H9 (cell line): ENCODE measurements around the gene CACNA1G. TPM values are rescaled to one million over a fixed set of nuclear protein-coding genes. Genes with fewer than 3 reads are reported as not detected.

ENCODE experiments used
- DNase-seq: peaks from one replicate; pipeline ENCODE4 v3.0.0-alpha.2; 2017
- H2AFZ ChIP-seq: one replicate; pipeline ENCODE4 v1.6.1; 2013; ENCODE audit warnings: mild to moderate bottlenecking, low read length, control low read depth, moderate library complexity
- H2AK5ac ChIP-seq: 2 replicates; pipeline ENCODE4 v1.6.1; 2013; ENCODE audit warnings: low read length, control low read depth, mixed read lengths; ENCODE audit not compliant: insufficient read length
- H2BK120ac ChIP-seq: one replicate; pipeline ENCODE4 v1.6.1; 2013; ENCODE audit warnings: low read depth, mild to moderate bottlenecking, low read length, control low read depth, inconsistent platforms; ENCODE audit not compliant: poor library complexity, severe bottlenecking
- H2BK12ac ChIP-seq: 2 replicates; pipeline ENCODE4 v1.6.1; 2013; ENCODE audit warnings: low read length, control low read depth, mixed read lengths, low read depth; ENCODE audit not compliant: insufficient read length
- H2BK15ac ChIP-seq: 2 replicates; pipeline ENCODE4 v1.6.1; 2013; ENCODE audit warnings: low read depth, low read length, control low read depth
- H2BK20ac ChIP-seq: one replicate; pipeline ENCODE4 v1.6.1; 2013; ENCODE audit warnings: low read depth, mild to moderate bottlenecking, low read length, control low read depth, inconsistent platforms; ENCODE audit not compliant: poor library complexity, severe bottlenecking
- H2BK5ac ChIP-seq: 2 replicates; pipeline ENCODE4 v1.6.1; 2013; ENCODE audit warnings: low read length, control low read depth, mixed read lengths; ENCODE audit not compliant: insufficient read length
- H3K14ac ChIP-seq: 2 replicates; pipeline ENCODE4 v1.6.1; 2013; ENCODE audit warnings: low read length, control low read depth; ENCODE audit not compliant: insufficient read depth
- H3K18ac ChIP-seq: 2 replicates; pipeline ENCODE4 v1.6.1; 2013; ENCODE audit warnings: low read depth, mild to moderate bottlenecking, mixed read lengths, low read length, control low read depth; ENCODE audit not compliant: insufficient read length
- H3K23ac ChIP-seq: 2 replicates; pipeline ENCODE4 v1.6.1; 2013; ENCODE audit warnings: low read length, control low read depth, mixed read lengths, low read depth; ENCODE audit not compliant: insufficient read length
- H3K23me2 ChIP-seq: 2 replicates; pipeline ENCODE4 v1.6.1; 2013; ENCODE audit warnings: low read depth, mild to moderate bottlenecking, mixed read lengths, low read length, control low read depth; ENCODE audit not compliant: insufficient read length, poor library complexity, severe bottlenecking
- H3K27ac ChIP-seq: 2 replicates; pipeline ENCODE4 v1.5.1; 2013; ENCODE audit warnings: low read length, control low read depth, mixed read lengths, low read depth; ENCODE audit not compliant: insufficient read length
- H3K27me3 ChIP-seq: 2 replicates; pipeline ENCODE4 v1.6.1; 2013; ENCODE audit warnings: low read length, control low read depth, inconsistent platforms; ENCODE audit not compliant: insufficient read depth
- H3K4ac ChIP-seq: 2 replicates; pipeline ENCODE4 v1.6.1; 2013; ENCODE audit warnings: low read depth, mild to moderate bottlenecking, control low read depth, inconsistent platforms, low read length, moderate library complexity
- H3K4me1 ChIP-seq: 2 replicates; pipeline ENCODE4 v1.6.1; 2013; ENCODE audit warnings: low read length, control low read depth, inconsistent platforms; ENCODE audit not compliant: insufficient read depth
- H3K4me2 ChIP-seq: 2 replicates; pipeline ENCODE4 v1.6.1; 2013; ENCODE audit warnings: low read length, control low read depth, mixed read lengths; ENCODE audit not compliant: insufficient read length, insufficient read depth
- H3K56ac ChIP-seq: 2 replicates; pipeline ENCODE4 v1.6.1; 2013; ENCODE audit warnings: low read depth, mild to moderate bottlenecking, mixed read lengths, low read length, control low read depth; ENCODE audit not compliant: insufficient read length
- H3K79me1 ChIP-seq: 2 replicates; pipeline ENCODE4 v1.6.1; 2013; ENCODE audit warnings: low read depth, mild to moderate bottlenecking, moderate library complexity, low read length, control low read depth, inconsistent platforms; ENCODE audit not compliant: insufficient read depth, poor library complexity, severe bottlenecking
- H3K79me2 ChIP-seq: 2 replicates; pipeline ENCODE4 v1.6.1; 2013; ENCODE audit warnings: low read length, control low read depth, inconsistent platforms; ENCODE audit not compliant: insufficient read depth
- H3K9ac ChIP-seq: 2 replicates; pipeline ENCODE4 v1.6.1; 2013; ENCODE audit warnings: low read length, control low read depth, mixed read lengths; ENCODE audit not compliant: insufficient read length; ENCODE audit errors: extremely low read depth
- H3K9me3 ChIP-seq: one replicate; pipeline ENCODE4 v1.6.1; 2013; ENCODE audit warnings: low read depth, low read length, inconsistent platforms; ENCODE audit not compliant: control insufficient read depth
- H3T11ph ChIP-seq: one replicate; pipeline ENCODE4 v1.6.1; 2013; ENCODE audit warnings: mild to moderate bottlenecking, low read length, control low read depth, inconsistent platforms
- H4K20me1 ChIP-seq: one replicate; pipeline ENCODE4 v1.6.1; 2013; ENCODE audit not compliant: control insufficient read depth, insufficient read length, insufficient read depth
- H4K5ac ChIP-seq: 2 replicates; pipeline ENCODE4 v1.6.1; 2013; ENCODE audit warnings: low read depth, mild to moderate bottlenecking, mixed read lengths, low read length, control low read depth; ENCODE audit not compliant: insufficient read length
- H4K8ac ChIP-seq: replicated peaks from 2 replicates; pipeline ENCODE4 v1.6.1; 2013; ENCODE audit warnings: low read length, control low read depth, mixed read lengths, low read depth; ENCODE audit not compliant: insufficient read length
- H4K91ac ChIP-seq: 2 replicates; pipeline ENCODE4 v1.6.1; 2013; ENCODE audit warnings: low read depth, mild to moderate bottlenecking, moderate library complexity, mixed read lengths, low read length, control low read depth; ENCODE audit not compliant: insufficient read length
- H3K27ac Mint-ChIP-seq, 3 experiments: 2 replicates in 2 of 3; 3 replicates in 1 of 3; pipeline ENCODE4 v1.8.0; 2020 to 2021; ENCODE audit warnings: mixed read lengths in 3 of 3, mild to moderate bottlenecking in 1 of 3, moderate library complexity in 1 of 3
- H3K27me3 Mint-ChIP-seq: 2 replicates; pipeline ENCODE4 v1.8.0; 2021; ENCODE audit warnings: low read depth, mild to moderate bottlenecking, moderate library complexity, mixed read lengths
- H3K36me3 Mint-ChIP-seq, 3 experiments: 2 replicates in 2 of 3; 3 replicates in 1 of 3; pipeline ENCODE4 v1.8.0; 2020 to 2021; ENCODE audit warnings: low read depth in 3 of 3, mixed read lengths in 3 of 3; ENCODE audit not compliant: insufficient read depth in 1 of 3
- H3K4me1 Mint-ChIP-seq, 2 experiments: 2 replicates each; pipeline ENCODE4 v1.8.0; 2020; ENCODE audit warnings: mixed read lengths in 2 of 2
- H3K4me3 Mint-ChIP-seq, 2 experiments: 2 replicates in 1 of 2; 3 replicates in 1 of 2; pipeline ENCODE4 v1.8.0; 2020 to 2021; ENCODE audit warnings: mild to moderate bottlenecking in 2 of 2, mixed read lengths in 2 of 2, moderate library complexity in 1 of 2
- H3K9me3 Mint-ChIP-seq, 2 experiments: 2 replicates in 1 of 2; 3 replicates in 1 of 2; pipeline ENCODE4 v1.8.0; 2020; ENCODE audit warnings: mild to moderate bottlenecking in 2 of 2, mixed read lengths in 2 of 2, moderate library complexity in 1 of 2
- CTCF ChIP-seq: fragments of 200-600 bp; sonication (generic); conservative IDR thresholded peaks from 3 replicates; pipeline ENCODE4 v1.8.0; 2021; ENCODE audit warnings: antibody characterized with exemption, mild to moderate bottlenecking
- WGBS: extraction: QIAGEN DNeasy Blood & Tissue Kit; methylation state at CpG from one replicate; pipeline ENCODE4 v1.1.7; 2013; ENCODE audit warnings: missing lambda C conversion rate, low lambda C conversion rate, mixed read lengths; ENCODE audit not compliant: insufficient read length; ENCODE audit errors: extremely low coverage; 5-methylcytosine and 5-hydroxymethylcytosine counted together
- total RNA-seq: library from RNA; stranded (reverse); gene quantifications from 2 replicates; pipeline ENCODE4 v1.2.1, GENCODE V29; 2021

CACNA1G gene
- total RNA-seq, 1 experiment from 2014 or later = 1.5 TPM

GRCh38 chr17:50536683-50537646 lies 23.6 kb upstream of the CACNA1G start:
- Histone ChIP-seq H4K91ac (no peak overlapping the region), H4K8ac (no peak overlapping the region), H4K20me1 (no peaks in the 10 kb centered on the region), H3K79me1 (no peaks in the 10 kb centered on the region), H3K79me2 (no peaks in the 10 kb centered on the region), H2AFZ (no peak overlapping the region), H2AK5ac (no peak overlapping the region), H3K9ac (no peak overlapping the region), H3K27ac (no peak overlapping the region), H3K27me3 (no peaks in the 10 kb centered on the region; the same call in 1 of the 2 replicates), H3K4ac (no peak overlapping the region), H3K18ac (no peak overlapping the region), H2BK15ac (no peak overlapping the region), H3K14ac (no peak overlapping the region), H2BK12ac (no peak overlapping the region), H2BK5ac (no peak overlapping the region), H3K4me1 (peaks cover 3% of the 10 kb centered on the region; the same call in 1 of the 2 replicates), H2BK20ac (no peak overlapping the region), H3K9me3 (no peaks in the 10 kb centered on the region), H3T11ph (no peak overlapping the region), H2BK120ac (no peak overlapping the region), H3K23me2 (peaks cover 21% of the 10 kb centered on the region), H3K4me2 (no peak overlapping the region), H3K23ac (no peak overlapping the region), H4K5ac (no peak overlapping the region), H3K56ac (no peak overlapping the region)
- no peak overlapping the region for H3K27ac Mint-ChIP-seq
- H3K36me3 Mint-ChIP-seq = peaks cover 0 to 5% (median 0%) of the 10 kb centered on the region in 3 experiments; a peak in 3 of 7 replicates
- H3K4me3 Mint-ChIP-seq = no peak overlapping the region
- H3K9me3 Mint-ChIP-seq = no peaks in the 10 kb centered on the region; a peak in 1 of 5 replicates
- DNase-seq = no peak
- no CpG with 5 or more reads among the region's 45 CpGs for WGBS
- no peak for TF ChIP-seq CTCF
- H3K4me1 Mint-ChIP-seq = peaks cover 34 to 47% of the 10 kb centered on the region in 2 experiments
- peaks cover 38% of the 10 kb centered on the region for H3K27me3 Mint-ChIP-seq
